GM12801 (cell line): Measurements from ENCODE around the gene RASAL2.

Source experiments
- CTCF ChIP-seq: IDR thresholded peaks from one replicate; pipeline ENCODE4 v1.5.1; 2011; ENCODE audit warnings: control low read depth; ENCODE audit not compliant: insufficient read length; ENCODE audit errors: extremely low read depth

The RASAL2 gene

GRCh38 chr1:178267646-178268094 lies 173.8 kb downstream of the RASAL2 start:
- TF ChIP-seq CTCF, result no peak

GRCh38 chr1:178271471-178271870 lies 177.6 kb downstream of the RASAL2 start:
- TF ChIP-seq CTCF, result no peak

- no peak for TF ChIP-seq CTCF
These were observed 180.0 kb downstream of the RASAL2 start for GRCh38 chr1:178273707-178274410.

GRCh38 chr1:178275049-178275448 lies 181.1 kb downstream of the RASAL2 start:
- no peak for TF ChIP-seq CTCF

GRCh38 chr1:178275553-178275952 lies 181.6 kb downstream of the RASAL2 start:
- no peak for TF ChIP-seq CTCF

GRCh38 chr1:178277793-178278530 lies 184.1 kb downstream of the RASAL2 start:
- TF ChIP-seq CTCF, result no peak

- TF ChIP-seq CTCF, result no peak
These were observed 185.2 kb downstream of the RASAL2 start for GRCh38 chr1:178278916-178279686.
